ENCODE measurements around the gene ADISSP.

DNA sequence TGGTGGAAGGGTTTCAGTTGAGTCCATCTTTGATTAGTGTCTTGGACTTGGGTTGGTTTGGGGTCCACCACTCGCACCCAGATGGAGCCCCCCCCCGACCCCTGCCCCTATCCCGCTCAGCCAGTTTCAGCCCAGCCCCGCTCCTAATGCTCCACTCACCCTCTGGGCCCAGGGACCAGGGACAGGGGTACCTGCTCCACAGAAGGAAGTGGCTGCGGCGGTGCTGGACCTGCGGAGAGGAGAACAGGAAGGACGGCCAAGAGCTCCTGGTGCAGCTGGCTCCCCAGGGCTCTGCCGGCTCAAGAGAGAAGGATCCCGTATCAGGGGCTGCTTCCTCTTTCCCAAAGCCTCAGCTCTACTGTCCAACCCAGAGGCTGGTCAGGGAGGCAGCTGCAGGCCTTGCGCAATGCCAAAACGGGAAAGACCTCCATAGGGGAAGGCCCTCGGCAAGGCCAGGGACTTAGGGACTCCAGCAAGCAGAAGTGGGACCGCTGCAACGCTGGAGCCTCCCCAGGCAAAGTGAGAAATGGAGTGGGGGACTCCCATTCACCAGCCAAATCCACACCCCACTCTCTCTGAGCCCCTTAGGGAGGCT, 55.2 kb downstream of the ADISSP start, which contains the start of gene SIGLEC1:
- no peak for TF ChIP-seq CTCF (conservative IDR thresholded peaks at IDR 0.05 in 1 of 2, IDR thresholded peaks at IDR 0.05 in 1 of 2; ENCODE audit: extremely low read depth in 1 of 2, insufficient read depth in 1 of 2, low read depth in 1 of 2, low read length in 2 of 2)
- no peak for TF ChIP-seq EZH2 (IDR thresholded peaks at IDR 0.05; ENCODE audit: borderline replicate concordance, low read length)

Data from mammary epithelial cell (primary cell).